Panc1 (cell line): Measurements from ENCODE around the gene JPH2. TPM values are rescaled to one million over a fixed set of nuclear protein-coding genes. Genes with fewer than 3 reads are reported as not detected.

Source experiments
- ATAC-seq: fragments of 200-7000 bp; cut with Tn5 transposase; 2 replicates; pipeline ENCODE4 v1.9.1; 2020; ENCODE audit warnings: mild to moderate bottlenecking, moderate library complexity
- BruUV-seq: library from RNA; stranded (reverse); fragments of 400-500 nt; replicated peaks from 2 replicates; lab custom pipeline; 2021; lab: Mats Ljungman, UMichigan
- CTCF ChIA-PET: fragments of 300-600 bp; sonication (Branson Sonifier 250); formaldehyde crosslinking; loops from one replicate; lab custom pipeline; 2022; ENCODE audit warnings: antibody characterized with exemption; lab: Charles Lee
- POLR2A ChIA-PET: fragments of 300-600 bp; sonication (Branson Sonifier 250); formaldehyde crosslinking; loops from one replicate; lab custom pipeline; 2022; ENCODE audit warnings: antibody characterized with exemption; lab: Charles Lee
- DNase-seq: peaks from one replicate; pipeline ENCODE4 v3.0.0-alpha.2; 2010; ENCODE audit warnings: low read depth, low spot score
- H3K27ac ChIP-seq: 2 replicates; pipeline ENCODE4 v1.5.1; 2011; ENCODE audit warnings: mild to moderate bottlenecking, low read length, inconsistent platforms
- H3K27me3 ChIP-seq: fragments of 200-500 bp; sonication (Bioruptor generic); 2 replicates; pipeline ENCODE4 v1.6.0; 2014; ENCODE audit warnings: low read length, inconsistent platforms; ENCODE audit not compliant: control insufficient read depth, insufficient read depth
- H3K36me3 ChIP-seq: fragments of 200-500 bp; sonication (Bioruptor generic); 2 replicates; pipeline ENCODE4 v1.5.1; 2014; ENCODE audit warnings: inconsistent platforms, mild to moderate bottlenecking, low read length, moderate library complexity; ENCODE audit not compliant: control insufficient read depth, insufficient read depth
- H3K4me1 ChIP-seq: 2 replicates; pipeline ENCODE4 v1.5.1; 2011; ENCODE audit warnings: inconsistent platforms, mild to moderate bottlenecking, low read length, moderate library complexity; ENCODE audit not compliant: control insufficient read depth, insufficient read depth
- H3K4me3 ChIP-seq, 2 experiments: 2 replicates each; pipeline ENCODE4 v1.5.1; 2011 to 2012; ENCODE audit warnings: low read depth in 2 of 2, low read length in 2 of 2, mild to moderate bottlenecking in 2 of 2, inconsistent platforms in 1 of 2, moderate library complexity in 1 of 2
- H3K9me3 ChIP-seq: fragments of 200-500 bp; sonication (Bioruptor generic); 2 replicates; pipeline ENCODE4 v1.5.1; 2014; ENCODE audit warnings: low read depth, mild to moderate bottlenecking, inconsistent platforms, low read length, moderate library complexity; ENCODE audit not compliant: control insufficient read depth, insufficient read depth
- CTCF ChIP-seq: fragments of 450-650 bp; IDR thresholded peaks from 2 replicates; pipeline ENCODE4 v1.5.1; 2017; ENCODE audit warnings: mild to moderate bottlenecking
- POLR2AphosphoS5 ChIP-seq: IDR thresholded peaks from 2 replicates; pipeline ENCODE4 v1.6.1; 2012; ENCODE audit warnings: mild to moderate bottlenecking, low read depth, low read length, moderate library complexity
- REST ChIP-seq, 2 experiments: IDR thresholded peaks; 2 replicates each; pipeline ENCODE4 v1.6.1; 2011 to 2012; ENCODE audit warnings: low read depth in 2 of 2, control low read depth in 1 of 2, low read length in 1 of 2, mild to moderate bottlenecking in 1 of 2, moderate library complexity in 1 of 2; ENCODE audit not compliant: insufficient read depth in 1 of 2
- SIN3A ChIP-seq: IDR thresholded peaks from 2 replicates; pipeline ENCODE4 v1.6.1; 2012; ENCODE audit warnings: low read depth, mild to moderate bottlenecking, low read length, moderate library complexity, borderline replicate concordance; ENCODE audit not compliant: insufficient read depth
- TCF7L2 ChIP-seq: IDR thresholded peaks from 2 replicates; pipeline ENCODE4 v1.6.1; 2011; ENCODE audit warnings: mild to moderate bottlenecking, low read depth, low read length, inconsistent platforms
- in situ Hi-C: cut with HindIII; loops from 2 replicates; pipeline ENCODE4 v1.10.0; 2016; ENCODE audit warnings: low sequenced_read_pairs, low pct_unique_long_range_greater_than_20kb
- intact Hi-C: fragments of 100-400 bp; cut with micrococcal nuclease; formaldehyde crosslinking; loops from one replicate; pipeline ENCODE4 v1.10.0; 2022; ENCODE audit not compliant: unreplicated experiment
- total RNA-seq: library from RNA; stranded (reverse); gene quantifications from one replicate; pipeline ENCODE4 v1.2.1, GENCODE V29; 2021; ENCODE audit not compliant: unreplicated experiment

Gene JPH2
- total RNA-seq, 1 experiment from 2014 or later: 0.49 TPM

- no peak overlapping the region for H3K27ac ChIP-seq
- no TSS peak for BruUV-seq
Measured at GRCh38 chr20:44200983-44201382, 14.0 kb upstream of the JPH2 start.

GRCh38 chr20:44200371-44200770 is 13.4 kb upstream of the JPH2 start:
- H3K9me3 ChIP-seq: no peaks in the 10 kb centered on the region
- no peak for TF ChIP-seq TCF7L2
- no peak for TF ChIP-seq POLR2AphosphoS5
- TF ChIP-seq CTCF: no peak
- TF ChIP-seq SIN3A: no peak
- POLR2A ChIA-PET: no interaction called here
- no peaks in the 10 kb centered on the region for H3K27me3 ChIP-seq
- CTCF ChIA-PET: no interaction called here
- no peak overlapping the region for H3K27ac ChIP-seq
- ATAC-seq: no peak
- BruUV-seq: no TSS peak
- H3K4me1 ChIP-seq: peaks cover 17% of the 10 kb centered on the region
- intact Hi-C loops: no loop called here
- no peak for DNase-seq
- H3K36me3 ChIP-seq: peaks cover 32% of the 10 kb centered on the region
- in situ Hi-C loops: no loop called here
- no peak overlapping the region for H3K4me3 ChIP-seq

More at GRCh38 chr20:44200983-44201382, 14.0 kb upstream of the JPH2 start:
- no peak for TF ChIP-seq POLR2AphosphoS5
- no peak for TF ChIP-seq CTCF
- no peak for TF ChIP-seq TCF7L2
- TF ChIP-seq REST (IDR thresholded peaks at IDR 0.05; ENCODE audit: insufficient read depth in 1 of 2, low read depth in 2 of 2, low read length in 1 of 2): no peak
- TF ChIP-seq SIN3A: no peak
- no peaks in the 10 kb centered on the region for H3K9me3 ChIP-seq
- peaks cover 32% of the 10 kb centered on the region for H3K36me3 ChIP-seq
- H3K4me1 ChIP-seq: peaks cover 18% of the 10 kb centered on the region
- no peak for ATAC-seq
- POLR2A ChIA-PET: no interaction called here
- CTCF ChIA-PET: no interaction called here
- DNase-seq: no peak
- H3K4me3 ChIP-seq: no peak overlapping the region
- intact Hi-C loops: no loop called here
- in situ Hi-C loops: no loop called here
- no peaks in the 10 kb centered on the region for H3K27me3 ChIP-seq
